Osteocyte (in vitro differentiated cells): ENCODE results near the gene CAMSAP1. TPM values are rescaled to one million over a fixed set of nuclear protein-coding genes. Genes with fewer than 3 reads are reported as not detected.

Experiments used
- DNase-seq: peaks from one replicate; pipeline ENCODE4 v3.0.0; 2021; ENCODE audit warnings: mixed read lengths; ENCODE audit not compliant: unreplicated experiment; ENCODE audit errors: extremely low spot score
- H3K27ac Mint-ChIP-seq: one replicate; pipeline ENCODE4 v1.8.0; 2021; ENCODE audit warnings: mild to moderate bottlenecking, mixed read lengths; ENCODE audit not compliant: unreplicated experiment
- H3K27me3 Mint-ChIP-seq: one replicate; pipeline ENCODE4 v1.8.0; 2021; ENCODE audit warnings: mixed read lengths; ENCODE audit not compliant: unreplicated experiment
- H3K36me3 Mint-ChIP-seq: one replicate; pipeline ENCODE4 v1.8.0; 2021; ENCODE audit warnings: mixed read lengths; ENCODE audit not compliant: unreplicated experiment
- H3K4me1 Mint-ChIP-seq: one replicate; pipeline ENCODE4 v1.8.0; 2021; ENCODE audit warnings: mixed read lengths; ENCODE audit not compliant: unreplicated experiment
- H3K4me3 Mint-ChIP-seq: one replicate; pipeline ENCODE4 v1.8.0; 2021; ENCODE audit warnings: mild to moderate bottlenecking, moderate library complexity, mixed read lengths; ENCODE audit not compliant: unreplicated experiment
- H3K9me3 Mint-ChIP-seq: one replicate; pipeline ENCODE4 v1.8.0; 2021; ENCODE audit warnings: mixed read lengths; ENCODE audit not compliant: unreplicated experiment
- CTCF ChIP-seq: fragments of 200-600 bp; sonication (generic); IDR thresholded peaks from 2 replicates; pipeline ENCODE4 v1.5.0; 2021; ENCODE audit warnings: antibody characterized with exemption, mild to moderate bottlenecking, moderate library complexity
- total RNA-seq: library from RNA; stranded (reverse); gene quantifications from 2 replicates; pipeline ENCODE4 v1.2.1, GENCODE V29; 2021

The CAMSAP1 gene
- total RNA-seq, 1 donor from 2014 or later, result 34.4 TPM

GRCh38 chr9:135763716-135764446, 143.5 kb downstream of the CAMSAP1 start:
- no peak for TF ChIP-seq CTCF
- no peak for DNase-seq
- no peak overlapping the region for H3K4me3 Mint-ChIP-seq
- no peak overlapping the region for H3K27ac Mint-ChIP-seq
- H3K4me1 Mint-ChIP-seq, result no peaks in the 10 kb centered on the region
- H3K36me3 Mint-ChIP-seq, result no peaks in the 10 kb centered on the region
- no peaks in the 10 kb centered on the region for H3K9me3 Mint-ChIP-seq
- H3K27me3 Mint-ChIP-seq, result no peaks in the 10 kb centered on the region

GRCh38 chr9:135762921-135763320, 144.4 kb downstream of the CAMSAP1 start:
- H3K4me1 Mint-ChIP-seq, result no peaks in the 10 kb centered on the region
- H3K36me3 Mint-ChIP-seq, result no peaks in the 10 kb centered on the region
- H3K9me3 Mint-ChIP-seq, result no peaks in the 10 kb centered on the region
- TF ChIP-seq CTCF, result no peak
- H3K4me3 Mint-ChIP-seq, result no peak overlapping the region
- DNase-seq, result no peak
- no peaks in the 10 kb centered on the region for H3K27me3 Mint-ChIP-seq
- H3K27ac Mint-ChIP-seq, result no peak overlapping the region

- Mint-ChIP-seq H3K27ac (no peak overlapping the region), H3K9me3 (no peaks in the 10 kb centered on the region), H3K4me1 (no peaks in the 10 kb centered on the region), H3K36me3 (no peaks in the 10 kb centered on the region), H3K4me3 (no peak overlapping the region), H3K27me3 (no peaks in the 10 kb centered on the region)
- no peak for TF ChIP-seq CTCF
- DNase-seq, result no peak
These were observed 145.5 kb downstream of the CAMSAP1 start for GRCh38 chr9:135761845-135762168.

GRCh38 chr9:135761150-135761844, 146.0 kb downstream of the CAMSAP1 start:
- Mint-ChIP-seq H3K36me3 (no peaks in the 10 kb centered on the region), H3K4me3 (no peak overlapping the region), H3K27ac (no peak overlapping the region)

More at GRCh38 chr9:135761150-135761844, 146.0 kb downstream of the CAMSAP1 start:
- TF ChIP-seq CTCF, result no peak
- Mint-ChIP-seq H3K9me3 (no peaks in the 10 kb centered on the region), H3K4me1 (no peaks in the 10 kb centered on the region), H3K27me3 (no peaks in the 10 kb centered on the region)
- DNase-seq, result no peak
